ENCODE data around the gene GMPR.

GMPR gene

DNA sequence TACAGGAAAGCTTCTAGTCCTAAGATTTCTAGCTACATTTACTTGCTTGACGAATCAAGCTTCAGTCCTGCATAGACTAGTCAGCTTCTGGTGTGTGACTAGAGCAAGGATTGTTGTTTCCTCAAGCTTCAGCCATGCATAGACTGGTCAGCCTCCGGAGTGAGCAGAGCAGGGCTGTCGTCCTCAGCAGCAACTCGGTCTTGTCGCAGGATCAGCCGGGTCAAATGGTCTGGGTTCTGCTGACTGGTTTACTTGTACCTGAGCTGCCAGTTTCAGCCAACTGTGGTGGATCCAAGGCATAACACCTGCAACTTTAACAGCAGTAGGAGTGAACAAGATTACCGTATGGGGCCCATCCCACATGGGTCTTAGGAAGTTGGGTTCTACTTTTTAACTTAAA, 10.8 kb upstream of the GMPR start:
- Histone ChIP-seq H3K27me3 (ENCODE audit: low read length) (no peaks in the 10 kb centered on the region), H3K27ac (ENCODE audit: low read depth, low read length) (no peak overlapping the region), H3F3A (ENCODE audit: insufficient read depth) (no peaks in the 10 kb centered on the region), H3K4me2 (ENCODE audit: low read depth, low read length, poor library complexity, severe bottlenecking) (no peak overlapping the region), H2AFZ (ENCODE audit: low read depth, low read length, severe bottlenecking) (no peak overlapping the region), H4K20me1 (ENCODE audit: low read depth, low read length) (no peaks in the 10 kb centered on the region), H3K36me3 (ENCODE audit: low read length) (no peaks in the 10 kb centered on the region), H3K9me3 (ENCODE audit: insufficient read depth, low read length) (no peaks in the 10 kb centered on the region), H3K79me2 (ENCODE audit: insufficient read depth, low read length) (no peaks in the 10 kb centered on the region), H3K9ac (ENCODE audit: low read length) (no peak overlapping the region), H3K9me2 (replicated peaks; ENCODE audit: insufficient read depth, low read length) (no peaks in the 10 kb centered on the region), H3K4me3 (ENCODE audit: insufficient read depth, low read length, poor library complexity, severe bottlenecking) (no peak overlapping the region)
- TF ChIP-seq, protein P1, sequence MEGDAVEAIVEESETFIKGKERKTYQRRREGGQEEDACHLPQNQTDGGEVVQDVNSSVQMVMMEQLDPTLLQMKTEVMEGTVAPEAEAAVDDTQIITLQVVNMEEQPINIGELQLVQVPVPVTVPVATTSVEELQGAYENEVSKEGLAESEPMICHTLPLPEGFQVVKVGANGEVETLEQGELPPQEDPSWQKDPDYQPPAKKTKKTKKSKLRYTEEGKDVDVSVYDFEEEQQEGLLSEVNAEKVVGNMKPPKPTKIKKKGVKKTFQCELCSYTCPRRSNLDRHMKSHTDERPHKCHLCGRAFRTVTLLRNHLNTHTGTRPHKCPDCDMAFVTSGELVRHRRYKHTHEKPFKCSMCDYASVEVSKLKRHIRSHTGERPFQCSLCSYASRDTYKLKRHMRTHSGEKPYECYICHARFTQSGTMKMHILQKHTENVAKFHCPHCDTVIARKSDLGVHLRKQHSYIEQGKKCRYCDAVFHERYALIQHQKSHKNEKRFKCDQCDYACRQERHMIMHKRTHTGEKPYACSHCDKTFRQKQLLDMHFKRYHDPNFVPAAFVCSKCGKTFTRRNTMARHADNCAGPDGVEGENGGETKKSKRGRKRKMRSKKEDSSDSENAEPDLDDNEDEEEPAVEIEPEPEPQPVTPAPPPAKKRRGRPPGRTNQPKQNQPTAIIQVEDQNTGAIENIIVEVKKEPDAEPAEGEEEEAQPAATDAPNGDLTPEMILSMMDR (IDR thresholded peaks at IDR 0.05; ENCODE audit: insufficient read depth, low read length, poor library complexity, severe bottlenecking) = no peak
- no peak for TF ChIP-seq EZH2phosphoT487 (conservative IDR thresholded peaks at IDR 0.05; ENCODE audit: low read length)

DNA sequence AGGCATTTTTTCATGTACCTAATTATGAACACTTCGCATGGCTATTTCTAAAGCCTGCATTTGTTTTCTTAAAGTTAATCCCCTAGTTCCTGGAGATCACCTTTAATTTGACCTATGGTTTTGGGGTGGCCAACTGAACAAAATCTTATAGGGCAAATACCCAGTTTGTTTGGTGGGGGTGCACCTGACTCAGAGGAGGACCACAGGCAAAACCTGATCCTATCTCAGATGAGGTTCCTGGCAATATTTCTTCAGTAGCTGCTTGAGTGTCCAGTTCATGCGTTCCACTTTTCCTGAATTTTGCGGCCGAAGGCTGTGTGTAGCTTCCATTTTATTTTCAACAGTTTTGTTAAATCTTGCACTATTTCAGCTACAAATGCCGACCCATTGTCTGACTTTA, 10.3 kb upstream of the GMPR start:
- no peaks in the 10 kb centered on the region for H3K27me3 ChIP-seq (ENCODE audit: low read length)
- no peaks in the 10 kb centered on the region for H3F3A ChIP-seq (ENCODE audit: insufficient read depth)

DNA sequence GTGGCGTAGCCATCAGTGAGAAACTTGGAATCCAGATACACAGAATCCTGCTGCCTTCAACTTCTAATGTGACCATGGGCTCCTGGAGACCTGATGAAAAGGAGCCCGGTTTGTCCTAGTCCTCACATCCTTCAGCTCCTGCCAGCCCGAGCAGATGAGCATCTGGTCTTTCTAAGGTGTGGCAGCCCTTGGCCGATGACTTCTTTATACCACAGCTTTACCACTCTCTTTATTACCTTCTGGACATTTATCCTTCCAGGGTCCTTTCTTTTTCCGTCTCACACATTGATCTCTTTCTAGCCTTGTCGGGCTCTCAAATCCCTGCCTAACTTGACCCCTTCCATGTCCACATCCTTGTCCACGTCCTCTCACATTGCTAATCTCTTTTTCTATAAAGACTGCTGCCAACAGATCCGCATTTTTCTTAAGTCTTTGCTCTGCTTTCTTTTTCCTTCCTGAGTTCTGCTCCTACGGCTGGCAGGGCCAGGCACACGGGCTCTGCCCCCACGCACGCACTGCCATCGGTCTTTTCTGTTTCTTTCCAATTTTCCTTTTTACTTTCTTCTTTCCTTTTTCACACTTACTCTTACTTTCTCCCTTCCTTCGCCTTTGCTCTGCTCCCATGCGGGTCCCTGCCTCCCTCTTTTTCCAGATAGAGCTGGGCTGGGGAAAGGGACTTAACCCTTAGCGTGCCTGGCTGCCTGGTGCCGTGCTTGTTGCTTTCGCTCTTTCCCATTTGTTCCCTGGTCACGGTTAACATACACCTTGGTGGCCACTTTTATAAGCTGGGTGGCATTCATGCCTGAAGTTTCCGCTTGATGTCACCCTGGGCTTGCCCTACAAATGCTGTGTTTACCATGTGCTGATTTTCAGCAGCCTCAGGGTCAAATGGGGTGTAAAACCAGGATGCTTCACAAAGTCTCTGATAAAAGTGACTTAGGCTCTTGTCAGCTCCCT, 9.4 kb upstream of the GMPR start:
- no peak for TF ChIP-seq EZH2phosphoT487 (conservative IDR thresholded peaks at IDR 0.05; ENCODE audit: low read length)
- TF ChIP-seq, protein P1 (IDR thresholded peaks at IDR 0.05; ENCODE audit: insufficient read depth, low read length, poor library complexity, severe bottlenecking) = no peak
- no peak overlapping the region for H3K9ac ChIP-seq (ENCODE audit: low read length)

More for the DNA sequence above, 10.3 kb upstream of the GMPR start:
- Histone ChIP-seq H3K9me2 (replicated peaks; ENCODE audit: insufficient read depth, low read length) (no peaks in the 10 kb centered on the region), H2AFZ (ENCODE audit: low read depth, low read length, severe bottlenecking) (no peak overlapping the region), H3K27ac (ENCODE audit: low read depth, low read length) (no peak overlapping the region), H3K9me3 (ENCODE audit: insufficient read depth, low read length) (no peaks in the 10 kb centered on the region), H3K4me2 (ENCODE audit: low read depth, low read length, poor library complexity, severe bottlenecking) (no peak overlapping the region), H3K9ac (ENCODE audit: low read length) (no peak overlapping the region), H3K4me3 (ENCODE audit: insufficient read depth, low read length, poor library complexity, severe bottlenecking) (no peak overlapping the region), H3K36me3 (ENCODE audit: low read length) (no peaks in the 10 kb centered on the region), H4K20me1 (ENCODE audit: low read depth, low read length) (no peaks in the 10 kb centered on the region), H3K79me2 (ENCODE audit: insufficient read depth, low read length) (no peaks in the 10 kb centered on the region)
- no peak for TF ChIP-seq EZH2phosphoT487 (conservative IDR thresholded peaks at IDR 0.05; ENCODE audit: low read length)
- TF ChIP-seq, protein P1 (IDR thresholded peaks at IDR 0.05; ENCODE audit: insufficient read depth, low read length, poor library complexity, severe bottlenecking) = no peak

More for the DNA sequence above, 9.4 kb upstream of the GMPR start:
- Histone ChIP-seq H3K79me2 (ENCODE audit: insufficient read depth, low read length) (no peaks in the 10 kb centered on the region), H3K9me2 (replicated peaks; ENCODE audit: insufficient read depth, low read length) (no peaks in the 10 kb centered on the region), H3K9me3 (ENCODE audit: insufficient read depth, low read length) (no peaks in the 10 kb centered on the region), H3K27me3 (ENCODE audit: low read length) (no peaks in the 10 kb centered on the region), H3K4me3 (ENCODE audit: insufficient read depth, low read length, poor library complexity, severe bottlenecking) (no peak overlapping the region), H3K36me3 (ENCODE audit: low read length) (no peaks in the 10 kb centered on the region), H4K20me1 (ENCODE audit: low read depth, low read length) (no peaks in the 10 kb centered on the region), H2AFZ (ENCODE audit: low read depth, low read length, severe bottlenecking) (no peak overlapping the region), H3K27ac (ENCODE audit: low read depth, low read length) (no peak overlapping the region), H3K4me2 (ENCODE audit: low read depth, low read length, poor library complexity, severe bottlenecking) (no peak overlapping the region), H3F3A (ENCODE audit: insufficient read depth) (no peaks in the 10 kb centered on the region)

Data from SU-DHL-6 (cell line).